SKM-1 treated with dmso at 0.1 percent for 144 hours (cell line): Measurements from ENCODE around the gene TDP1.

ENCODE experiments used
- DNase-seq: peaks from one replicate; lab custom pipeline; 2025; ENCODE audit not compliant: unreplicated experiment; lab: John Stamatoyannopoulos, UW

Gene TDP1

GRCh38 chr14:89955745-89956660 is at the start of gene TDP1:
Gene TDP1, plus strand, starts transcription at chr14:89955927. Its CDS starts 7,188 bp downstream, at chr14:89963115.
- peak; percentile 72 for DNase-seq

- no peak for DNase-seq
Measured at GRCh38 chr14:89906000-89906399, 49.7 kb upstream of the TDP1 start.

GRCh38 chr14:89907655-89908054 is 48.1 kb upstream of the TDP1 start:
- no peak for DNase-seq

DNA sequence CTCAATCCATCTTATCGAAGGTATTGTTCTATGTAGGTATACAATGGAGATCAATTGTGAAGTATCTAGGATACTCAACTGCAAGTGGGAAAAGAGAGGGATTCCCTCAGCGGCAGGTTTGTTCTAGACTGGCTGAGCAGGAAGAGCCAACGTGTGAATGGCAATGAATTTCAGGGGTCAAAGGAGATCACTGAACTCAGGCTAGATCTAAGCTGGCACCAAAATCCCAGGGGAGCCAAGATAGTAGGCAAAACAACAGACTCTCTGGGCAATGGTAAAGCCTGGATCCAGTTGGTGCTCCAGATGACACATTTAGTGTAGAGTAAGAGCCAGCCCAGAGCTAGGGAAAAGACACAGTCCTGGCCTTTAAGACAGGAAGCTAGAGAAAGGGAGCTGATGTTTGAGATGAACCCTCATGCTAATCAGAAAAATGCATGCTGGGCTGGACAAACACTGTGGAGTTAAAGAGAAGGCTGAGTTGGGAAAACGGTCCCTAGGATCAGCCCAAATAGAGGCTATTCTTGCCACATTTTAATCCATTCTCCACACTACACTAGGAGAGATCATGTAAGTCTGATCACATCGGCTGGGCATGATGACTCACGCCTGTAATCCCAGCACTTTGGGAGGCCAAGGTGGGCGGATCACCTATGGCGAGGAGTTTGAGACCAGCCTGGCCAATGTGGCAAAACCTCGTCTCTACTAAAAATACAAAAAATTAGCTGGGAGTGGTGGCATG is 46.8 kb upstream of the TDP1 start:
- DNase-seq: no peak

- no peak for DNase-seq
Measured at GRCh38 chr14:89909586-89909985, 46.1 kb upstream of the TDP1 start.

DNA sequence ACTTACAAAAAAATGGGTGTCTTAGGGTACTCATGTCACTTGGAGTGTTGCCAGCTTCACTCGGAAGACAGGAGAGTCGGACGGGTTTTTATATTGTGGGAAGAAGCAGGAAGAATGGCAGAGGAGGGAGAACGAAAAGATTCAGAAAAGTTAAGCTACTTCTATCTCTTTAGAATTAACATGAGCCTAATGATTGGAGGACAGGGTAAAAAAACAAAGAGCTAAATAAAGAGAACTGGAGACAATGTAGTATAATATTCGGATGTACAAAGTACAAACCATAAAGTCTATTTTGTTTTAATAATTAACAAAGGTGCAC is 45.1 kb upstream of the TDP1 start:
- no peak for DNase-seq

- no peak for DNase-seq
Measured at GRCh38 chr14:89911010-89911919, 44.5 kb upstream of the TDP1 start.

DNA sequence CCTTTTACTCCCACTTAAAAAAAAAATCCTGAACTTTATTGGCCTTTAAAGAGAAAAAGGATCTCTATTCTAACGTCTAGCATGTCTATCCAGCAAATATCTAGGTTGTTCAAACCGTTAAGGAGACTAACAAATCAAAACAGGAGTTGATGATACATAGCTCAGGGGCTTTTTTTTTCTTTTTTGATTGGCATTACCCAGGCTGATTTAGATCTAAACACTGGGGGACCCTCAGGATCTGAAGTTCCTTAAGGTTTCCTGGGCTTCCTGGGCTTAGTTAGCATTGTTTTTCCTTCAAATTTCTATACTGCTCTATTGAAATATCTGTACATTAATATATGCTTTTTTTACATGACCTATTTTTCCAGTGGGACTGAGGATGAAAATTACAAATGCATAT is 43.5 kb upstream of the TDP1 start:
- no peak for DNase-seq

GRCh38 chr14:89912667-89913211 is 43.0 kb upstream of the TDP1 start:
- no peak for DNase-seq

- peak; percentile 19 for DNase-seq
Measured at GRCh38 chr14:89915114-89915878, 40.4 kb upstream of the TDP1 start.

DNA sequence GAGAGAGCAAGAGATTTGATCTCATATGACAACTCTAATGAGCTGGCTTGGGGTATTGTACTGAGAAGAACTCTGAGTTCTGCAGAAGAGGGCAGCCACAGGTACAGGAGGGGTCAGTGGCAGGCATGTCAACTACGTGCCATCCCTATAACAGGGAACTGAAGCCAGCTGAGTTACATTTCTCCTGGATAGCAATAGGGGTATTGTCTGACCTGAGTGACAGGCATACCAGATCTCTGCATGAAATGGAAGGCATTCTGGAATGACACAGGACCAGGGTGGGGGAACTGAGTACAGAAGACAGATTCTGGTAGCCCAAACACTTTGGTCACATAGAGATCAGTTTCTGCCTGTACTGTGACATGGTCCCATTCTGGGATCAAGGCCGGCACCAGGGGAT is 37.0 kb upstream of the TDP1 start:
- no peak for DNase-seq

GRCh38 chr14:89920056-89920455 is 35.7 kb upstream of the TDP1 start:
- no peak for DNase-seq

GRCh38 chr14:89921346-89921745 is 34.4 kb upstream of the TDP1 start:
- DNase-seq: no peak

DNA sequence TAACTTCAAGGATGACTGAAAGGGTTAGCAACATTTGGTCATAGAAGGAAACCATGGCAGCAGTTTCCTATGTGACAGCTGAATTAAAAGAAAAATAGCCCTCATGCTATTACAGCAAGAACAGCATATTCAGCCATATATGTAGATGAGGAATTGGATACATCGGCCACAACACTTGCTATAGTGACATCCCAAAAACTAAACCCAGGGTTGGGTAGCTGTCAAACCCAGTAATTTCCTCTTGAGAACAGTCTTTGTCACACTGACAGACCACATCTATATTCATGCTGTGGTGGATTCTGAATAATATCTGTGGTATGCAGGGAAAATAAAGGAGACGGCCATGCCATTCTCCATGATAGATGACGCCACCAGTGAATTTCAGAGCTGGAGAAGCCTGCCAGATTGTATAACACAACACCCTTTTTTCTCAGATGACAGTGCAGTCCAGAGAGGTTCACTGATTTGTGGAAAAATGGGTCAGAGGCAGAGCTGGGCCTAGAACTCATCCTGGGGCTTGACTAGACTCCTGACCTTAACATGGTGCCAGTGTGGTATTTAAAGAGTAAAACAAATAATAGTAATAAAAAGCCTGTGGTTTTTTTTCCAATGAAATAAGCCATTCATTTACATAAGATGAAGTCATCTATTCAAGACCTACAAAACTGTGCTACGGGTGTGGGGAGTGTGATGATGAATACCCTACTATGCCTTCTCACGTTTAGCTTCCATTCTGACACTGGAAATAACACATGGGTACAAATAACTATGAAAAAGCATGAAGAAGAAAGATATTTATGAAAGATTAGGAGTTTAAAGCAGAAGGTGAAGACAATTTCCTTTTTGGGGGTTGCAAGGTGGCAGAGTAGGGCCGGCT is 33.5 kb upstream of the TDP1 start:
- DNase-seq: no peak

DNA sequence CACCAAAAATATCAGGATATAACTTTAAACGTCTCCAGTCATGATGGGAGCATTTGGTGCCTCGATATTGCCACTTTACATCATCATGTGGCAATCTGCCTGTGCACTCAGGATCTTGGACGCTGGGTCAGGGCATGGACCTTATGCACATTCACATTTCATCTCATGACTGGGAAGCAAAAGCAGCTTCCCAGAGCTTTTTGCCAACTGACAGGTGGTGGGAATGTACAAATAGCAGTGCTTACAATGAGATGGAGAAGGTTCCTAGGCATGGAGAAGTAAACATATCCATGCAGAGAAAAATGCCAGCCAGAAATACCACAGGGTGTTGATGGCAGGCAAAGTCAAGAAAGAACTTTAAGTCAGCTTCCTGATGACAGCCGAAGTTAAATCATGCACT is 31.5 kb upstream of the TDP1 start:
- no peak for DNase-seq

GRCh38 chr14:89926694-89927093 is 29.0 kb upstream of the TDP1 start:
- DNase-seq: no peak

- DNase-seq: no peak
Measured at GRCh38 chr14:89927186-89927865, 28.4 kb upstream of the TDP1 start.

DNA sequence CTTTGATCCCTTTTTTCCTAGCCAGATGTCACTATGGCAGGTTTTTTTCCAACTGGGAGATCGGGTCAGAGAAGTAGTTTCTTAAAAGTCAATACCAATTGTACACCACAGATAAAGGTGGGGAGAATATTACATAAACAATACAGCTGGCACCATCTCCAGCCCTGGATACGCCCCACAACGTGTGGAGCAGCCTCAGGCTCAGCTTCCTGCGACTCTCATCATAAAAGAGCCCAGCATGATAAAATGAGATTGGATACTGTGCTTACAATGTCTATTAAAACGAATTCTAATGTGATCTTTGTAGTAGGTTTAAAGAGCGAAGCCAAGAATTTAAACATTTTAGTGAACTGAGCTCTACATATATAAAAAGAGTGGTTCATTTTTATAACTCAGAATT is 22.7 kb upstream of the TDP1 start:
- DNase-seq: no peak

- no peak for DNase-seq
Measured at GRCh38 chr14:89936654-89937185, 19.0 kb upstream of the TDP1 start.
